ENCODE results near the gene MACF1.

The MACF1 gene

GRCh38 chr1:39250460-39251240, 46.2 kb downstream of the MACF1 start:
- DNase-seq (ENCODE audit: low read depth) = peak; percentile 66
- no peak for TF ChIP-seq CTCF (IDR thresholded peaks at IDR 0.05; ENCODE audit: low read length, missing control alignments)
- H3K4me3 ChIP-seq (replicated peaks; ENCODE audit: low read depth, low read length) = no peak overlapping the region

GRCh38 chr1:39255222-39255621, 50.7 kb downstream of the MACF1 start:
- H3K4me3 ChIP-seq (replicated peaks; ENCODE audit: low read depth, low read length) = no peak overlapping the region
- no peak for TF ChIP-seq CTCF (IDR thresholded peaks at IDR 0.05; ENCODE audit: low read length, missing control alignments)
- no peak for DNase-seq (ENCODE audit: low read depth)

GRCh38 chr1:39258146-39258924, 53.8 kb downstream of the MACF1 start:
- DNase-seq (ENCODE audit: low read depth) = peak; percentile 75
- no peak overlapping the region for H3K4me3 ChIP-seq (replicated peaks; ENCODE audit: low read depth, low read length)
- peak; percentile 75 for TF ChIP-seq CTCF (IDR thresholded peaks at IDR 0.05; ENCODE audit: low read length, missing control alignments)

- no peak overlapping the region for H3K4me3 ChIP-seq (replicated peaks; ENCODE audit: low read depth, low read length)
- DNase-seq (ENCODE audit: low read depth) = no peak
Observed at GRCh38 chr1:39258925-39259244, 54.4 kb downstream of the MACF1 start.

GRCh38 chr1:39261712-39262221, 57.3 kb downstream of the MACF1 start:
- no peak overlapping the region for H3K4me3 ChIP-seq (replicated peaks; ENCODE audit: low read depth, low read length)
- no peak for TF ChIP-seq CTCF (IDR thresholded peaks at IDR 0.05; ENCODE audit: low read length, missing control alignments)
- no peak for DNase-seq (ENCODE audit: low read depth)

More at GRCh38 chr1:39258925-39259244, 54.4 kb downstream of the MACF1 start:
- no peak for TF ChIP-seq CTCF (IDR thresholded peaks at IDR 0.05; ENCODE audit: low read length, missing control alignments)

GRCh38 chr1:39262802-39263201, 58.3 kb downstream of the MACF1 start:
- TF ChIP-seq CTCF (IDR thresholded peaks at IDR 0.05; ENCODE audit: low read length, missing control alignments) = no peak
- H3K4me3 ChIP-seq (replicated peaks; ENCODE audit: low read depth, low read length) = no peak overlapping the region
- DNase-seq (ENCODE audit: low read depth) = no peak
